SK-N-MC (cell line): Measurements from ENCODE around the gene TMCC3.

Experiments used
- EZH2 ChIP-seq: fragments of 200-600 bp; sonication (generic); IDR thresholded peaks from one replicate; pipeline ENCODE4 v1.6.1; 2017; ENCODE audit warnings: antibody characterized with exemption
- POLR2AphosphoS5 ChIP-seq: IDR thresholded peaks from 2 replicates; pipeline ENCODE4 v1.6.1; 2012; ENCODE audit warnings: mild to moderate bottlenecking, low read depth, low read length, borderline replicate concordance

DNA sequence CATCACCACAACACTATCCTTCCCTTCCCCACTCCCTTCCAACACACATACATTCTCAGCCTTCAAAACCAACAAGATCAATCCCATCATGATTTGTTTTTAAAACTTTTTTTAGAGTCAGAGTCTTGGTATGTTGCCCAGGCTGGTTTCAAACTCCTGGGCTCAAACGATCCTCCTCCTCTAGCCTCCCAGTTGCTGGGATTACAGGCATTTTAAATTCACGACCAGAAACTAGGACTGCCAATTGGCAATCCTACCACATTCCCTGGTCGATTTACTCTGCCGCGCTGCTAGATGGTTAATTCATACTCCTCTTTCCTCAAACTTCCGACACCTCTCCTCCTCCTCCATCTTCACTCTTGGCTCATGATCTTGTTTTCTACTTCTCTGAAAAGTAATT, 37.5 kb upstream of the TMCC3 start:
- no peak for TF ChIP-seq EZH2
- no peak for TF ChIP-seq POLR2AphosphoS5
